ENCODE data around the gene ZBTB21. TPM values are rescaled to one million over a fixed set of nuclear protein-coding genes. Genes with fewer than 3 reads are reported as not detected.

Gene ZBTB21
- total and polyA plus RNA-seq, 2 of the 8 experiments (the other 6 are each of a cell fraction or from before 2014, with no cell fraction given), result 3.9 to 17.8 TPM

DNA sequence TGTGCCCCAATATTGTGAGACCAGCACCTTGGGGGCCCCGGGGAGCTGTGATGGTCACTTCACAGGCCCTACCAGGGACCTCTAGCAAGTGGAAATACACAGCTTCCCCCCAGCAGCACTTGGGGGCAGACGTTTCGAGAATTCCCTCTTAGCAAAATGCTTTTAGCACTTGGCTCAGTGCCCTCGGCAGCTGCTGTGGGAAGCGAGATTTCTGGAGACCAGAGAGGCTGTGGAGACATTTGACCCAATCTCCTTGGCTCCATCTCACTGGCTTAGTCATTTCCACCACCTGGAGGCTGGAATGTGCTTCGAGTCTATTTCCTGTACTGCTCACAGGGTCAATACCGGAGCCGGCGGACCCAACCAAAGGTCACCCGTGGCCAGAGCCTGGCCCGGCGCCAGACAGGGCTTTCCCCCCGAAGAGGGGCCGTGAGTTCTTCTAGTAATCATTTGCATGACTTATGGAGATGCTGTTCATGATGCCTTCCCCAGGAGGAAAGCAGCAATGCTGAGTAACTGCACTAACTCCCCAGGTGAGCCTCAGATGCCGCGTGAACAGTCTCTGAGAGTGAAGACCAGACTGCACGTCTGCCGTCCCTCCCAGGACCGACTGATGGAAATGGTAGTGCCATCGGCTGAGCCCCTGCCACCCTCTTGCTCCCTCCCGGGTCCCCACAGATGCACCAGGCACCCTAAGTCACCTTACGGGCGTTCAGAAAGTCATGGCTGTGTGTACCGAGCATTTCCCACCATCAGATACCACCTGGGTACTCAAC is 52.0 kb downstream of the ZBTB21 start:
- H3K23ac ChIP-seq (ENCODE audit: insufficient read length), result no peak overlapping the region
- H3K4me2 ChIP-seq (ENCODE audit: insufficient read depth in 1 of 2, low read depth in 2 of 2, low read length in 2 of 2), result no peak overlapping the region
- H4K8ac ChIP-seq (ENCODE audit: extremely low read depth, insufficient read depth, low read length), result no peak overlapping the region
- H3K9ac ChIP-seq (replicated peaks in 1 of 4; ENCODE audit: extremely low read depth in 1 of 4, low read depth in 3 of 4, low read length in 3 of 4), result no peak overlapping the region
- WGBS, 2 experiments (ENCODE audit: extremely low coverage in 1 of 2, insufficient coverage in 1 of 2, insufficient read length in 1 of 2, insufficient replicate concordance in 2 of 2, low coverage in 1 of 2, low lambda C conversion rate in 2 of 2, missing lambda C conversion rate in 1 of 2), result 87% methylated on average over 24 of the region's 24 CpGs; no CpG with 5 or more reads in 1 of the 2 experiments
- no peak overlapping the region for H3K4ac ChIP-seq (replicated peaks; ENCODE audit: insufficient read length, low read depth, low read length)
- H3K14ac ChIP-seq (ENCODE audit: insufficient read length), result no peak overlapping the region
- H3K79me2 ChIP-seq (ENCODE audit: control insufficient read depth in 1 of 2, insufficient read depth in 2 of 2, low read length in 2 of 2), result no peaks in the 10 kb centered on the region
- no peak overlapping the region for H2BK15ac ChIP-seq (ENCODE audit: low read length)
- no peaks in the 10 kb centered on the region for H3K36me3 ChIP-seq (ENCODE audit: control insufficient read depth in 2 of 4, insufficient read depth in 4 of 4, low read length in 3 of 4)
- ChIA-PET POLR2A (ENCODE audit: partially characterized antibody) (interaction anchor here (0.5 kb wide), 1 partner anchor 32 kb away, joined by 3 read pairs; no protein-coding TSS in a partner anchor), CTCF (ENCODE audit: partially characterized antibody) (interaction anchor here (0.9 to 1.7 kb wide), 2 partner anchors 16 to 23 kb away, joined by 3 to 5 read pairs; no protein-coding TSS in a partner anchor)
- no peak overlapping the region for H2BK120ac ChIP-seq (replicated peaks; ENCODE audit: low read depth, low read length)
- FAIRE-seq (no peak), DNase-seq (ENCODE audit: low read depth in 1 of 2, low spot score in 2 of 2) (no peak)
- H4K20me1 ChIP-seq (replicated peaks in 1 of 2; ENCODE audit: control insufficient read depth in 1 of 2, insufficient read depth in 2 of 2, low read length in 2 of 2), result peaks cover 0 to 9% of the 10 kb centered on the region in 2 experiments
- H2BK12ac ChIP-seq (ENCODE audit: low read depth, low read length), result no peak overlapping the region
- H3K27ac ChIP-seq (ENCODE audit: low read depth, low read length), result no peak overlapping the region
- no peak overlapping the region for H2AFZ ChIP-seq (ENCODE audit: low read length)
- H3K4me1 ChIP-seq (replicated peaks in 1 of 4; ENCODE audit: control insufficient read depth in 3 of 4, insufficient read depth in 4 of 4, low read length in 3 of 4), result peaks cover 3 to 12% (median 8%) of the 10 kb centered on the region in 4 experiments
- no peak overlapping the region for H2BK20ac ChIP-seq (ENCODE audit: low read length)
- peaks cover 0 to 1% (median under 1%) of the 10 kb centered on the region in 4 experiments; a peak in 2 of 7 replicates for H3K27me3 ChIP-seq (replicated peaks in 1 of 4; ENCODE audit: control insufficient read depth in 3 of 4, extremely low read depth in 1 of 4, insufficient read depth in 3 of 4, low read length in 3 of 4)
- no peak overlapping the region for H2AK5ac ChIP-seq (ENCODE audit: low read depth, low read length)
- no peak overlapping the region for H3K4me3 ChIP-seq (ENCODE audit: extremely low read depth in 1 of 4, insufficient read depth in 2 of 4, low read depth in 3 of 4, low read length in 4 of 4)
- no peak overlapping the region for H3K18ac ChIP-seq (ENCODE audit: extremely low read depth, low read length)
- peaks cover 17% of the 10 kb centered on the region; the same call in 1 of the 2 replicates for H3K23me2 ChIP-seq (ENCODE audit: low read depth, low read length)
- no peaks in the 10 kb centered on the region for H3K9me3 ChIP-seq (ENCODE audit: insufficient read depth in 2 of 2, low read depth in 1 of 2, low read length in 1 of 2)
- H3K79me1 ChIP-seq (ENCODE audit: low read depth, low read length), result no peaks in the 10 kb centered on the region
- H4K5ac ChIP-seq (ENCODE audit: insufficient read length, low read depth, low read length), result no peak overlapping the region
- no peak overlapping the region for H3K56ac ChIP-seq (replicated peaks; ENCODE audit: insufficient read length, low read depth, low read length)
- H4K91ac ChIP-seq (replicated peaks; ENCODE audit: insufficient read length, low read length), result peak overlapping the region; percentile 0
- H2BK5ac ChIP-seq (ENCODE audit: low read depth, low read length), result no peak overlapping the region
- TF ChIP-seq, protein P1, sequence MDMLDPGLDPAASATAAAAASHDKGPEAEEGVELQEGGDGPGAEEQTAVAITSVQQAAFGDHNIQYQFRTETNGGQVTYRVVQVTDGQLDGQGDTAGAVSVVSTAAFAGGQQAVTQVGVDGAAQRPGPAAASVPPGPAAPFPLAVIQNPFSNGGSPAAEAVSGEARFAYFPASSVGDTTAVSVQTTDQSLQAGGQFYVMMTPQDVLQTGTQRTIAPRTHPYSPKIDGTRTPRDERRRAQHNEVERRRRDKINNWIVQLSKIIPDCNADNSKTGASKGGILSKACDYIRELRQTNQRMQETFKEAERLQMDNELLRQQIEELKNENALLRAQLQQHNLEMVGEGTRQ (IDR thresholded peaks at IDR 0.05; ENCODE audit: low read length), result no peak
- TF ChIP-seq EGR1 (IDR thresholded peaks at IDR 0.05; ENCODE audit: borderline replicate concordance, low read depth, low read length) (no peak), NRF1 (IDR thresholded peaks at IDR 0.05; ENCODE audit: low read depth, low read length) (no peak), SP1 (IDR thresholded peaks at IDR 0.05; ENCODE audit: low read depth, low read length) (no peak), SIX5 (IDR thresholded peaks at IDR 0.05; ENCODE audit: low read depth, low read length) (no peak), CTBP2 (IDR thresholded peaks at IDR 0.05; ENCODE audit: borderline replicate concordance, insufficient read depth, insufficient read length, low read length) (no peak), CEBPB (IDR thresholded peaks at IDR 0.05; ENCODE audit: low read depth, low read length) (no peak), SUZ12 (IDR thresholded peaks at IDR 0.05; ENCODE audit: low read length) (no peak), CHD1 (IDR thresholded peaks at IDR 0.05; ENCODE audit: low read depth, low read length) (no peak), JUND (IDR thresholded peaks at IDR 0.05; ENCODE audit: low read length) (no peak), TAF7 (optimal IDR thresholded peaks at IDR 0.05; ENCODE audit: borderline replicate concordance, low read depth, low read length) (no peak)
- TF ChIP-seq, protein P2, sequence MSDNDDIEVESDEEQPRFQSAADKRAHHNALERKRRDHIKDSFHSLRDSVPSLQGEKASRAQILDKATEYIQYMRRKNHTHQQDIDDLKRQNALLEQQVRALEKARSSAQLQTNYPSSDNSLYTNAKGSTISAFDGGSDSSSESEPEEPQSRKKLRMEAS (IDR thresholded peaks at IDR 0.05), result no peak
